ENCODE measurements around the gene ABCC4. TPM values are rescaled to one million over a fixed set of nuclear protein-coding genes. Genes with fewer than 3 reads are reported as not detected.

The ABCC4 gene
- total and polyA plus RNA-seq, 2 experiments from 2014 or later = 4.3 to 12.2 TPM

- no peak for TF ChIP-seq ETS1 (IDR thresholded peaks at IDR 0.05)
- no peak for TF ChIP-seq ZNF114 (CRISPR knock-in tag; IDR thresholded peaks at IDR 0.05)
These were observed 146.2 kb downstream of the ABCC4 start (continued) for GRCh38 chr13:95155093-95155492.

GRCh38 chr13:95154413-95154886 lies 146.8 kb downstream of the ABCC4 start:
- H3K4me1 Mint-ChIP-seq = peaks cover 29% of the 10 kb centered on the region
- H3K9me3 Mint-ChIP-seq = no peaks in the 10 kb centered on the region
- H3K4me3 Mint-ChIP-seq = peak overlapping the region; percentile 15; the same call in 1 of the 3 replicates
- no peak overlapping the region for H3K27ac ChIP-seq (ENCODE audit: low read depth)
- no peaks in the 10 kb centered on the region for H3F3A ChIP-seq (replicated peaks; ENCODE audit: low read depth)
- DNase-seq (ENCODE audit: low spot score) = no peak
- no peaks in the 10 kb centered on the region for H3K79me2 ChIP-seq (replicated peaks; ENCODE audit: insufficient read depth)
- H3K4me2 ChIP-seq = peak overlapping the region; percentile 39
- no peaks in the 10 kb centered on the region for H3K36me3 Mint-ChIP-seq (ENCODE audit: low read depth)
- TF ChIP-seq POLR2AphosphoS5 (IDR thresholded peaks at IDR 0.05; ENCODE audit: low read depth) = no peak
- TF ChIP-seq EZH2 (IDR thresholded peaks at IDR 0.05; ENCODE audit: low read depth, unreplicated experiment) = no peak
- no peak for TF ChIP-seq ZNF462 (CRISPR knock-in tag; IDR thresholded peaks at IDR 0.05)
- no peak for TF ChIP-seq ZNF331 (CRISPR knock-in tag; IDR thresholded peaks at IDR 0.05; ENCODE audit: low read depth)
- 0 out of 2 replicates have a peak overlapping the region, but pooled peaks have one; percentile 2 for H3K4me3 ChIP-seq
- H3K36me3 ChIP-seq (ENCODE audit: insufficient read depth) = no peaks in the 10 kb centered on the region
- no peak overlapping the region for H3K27ac Mint-ChIP-seq
- peaks cover 25% of the 10 kb centered on the region for H3K4me1 ChIP-seq (ENCODE audit: insufficient read depth)
- H2AFZ ChIP-seq = no peak overlapping the region
- H3K27me3 ChIP-seq (ENCODE audit: insufficient read depth) = peaks cover 14% of the 10 kb centered on the region; the same call in 1 of the 2 replicates
- peaks cover 3% of the 10 kb centered on the region for H3K27me3 Mint-ChIP-seq (ENCODE audit: insufficient read depth, low read depth, poor library complexity)
- no peaks in the 10 kb centered on the region for H4K20me1 ChIP-seq (replicated peaks; ENCODE audit: insufficient read depth)
- H3K9me2 ChIP-seq (ENCODE audit: insufficient read depth) = no peaks in the 10 kb centered on the region
- no peak for ATAC-seq
